DMS53 (cell line): ENCODE measurements around the gene ZBTB7C.
A peak's percentile ranks its signal among the peaks of the same experiment; 100 is the strongest.

Experiments
- DNase-seq: peaks from one replicate; lab custom pipeline; 2025; lab: John Stamatoyannopoulos, UW

The ZBTB7C gene

GRCh38 chr18:48085781-48086487 lies 323.2 kb downstream of the ZBTB7C start:
- no peak for DNase-seq

- no peak for DNase-seq
Observed at GRCh38 chr18:48084858-48085257, 324.3 kb downstream of the ZBTB7C start.

GRCh38 chr18:48084041-48084757 lies 325.0 kb downstream of the ZBTB7C start:
- no peak for DNase-seq

GRCh38 chr18:48080546-48080945 lies 328.6 kb downstream of the ZBTB7C start:
- no peak for DNase-seq

GRCh38 chr18:48079885-48080284 lies 329.3 kb downstream of the ZBTB7C start:
- no peak for DNase-seq

- DNase-seq: no peak
Observed at GRCh38 chr18:48078448-48078847, 330.7 kb downstream of the ZBTB7C start.

GRCh38 chr18:48077291-48077690 lies 331.9 kb downstream of the ZBTB7C start:
- DNase-seq: no peak

GRCh38 chr18:48076461-48076860 lies 332.7 kb downstream of the ZBTB7C start:
- DNase-seq: no peak

GRCh38 chr18:48075707-48076093 lies 333.5 kb downstream of the ZBTB7C start:
- no peak for DNase-seq

- no peak for DNase-seq
Observed at GRCh38 chr18:48074929-48075706, 334.1 kb downstream of the ZBTB7C start.

- DNase-seq: no peak
Observed at GRCh38 chr18:48073211-48073930, 335.8 kb downstream of the ZBTB7C start.

GRCh38 chr18:48072428-48073204 lies 336.6 kb downstream of the ZBTB7C start:
- no peak for DNase-seq

- no peak for DNase-seq
Observed at GRCh38 chr18:48068916-48069445, 340.2 kb downstream of the ZBTB7C start.

- no peak for DNase-seq
Observed at GRCh38 chr18:48066225-48066652, 342.9 kb downstream of the ZBTB7C start.

GRCh38 chr18:48065601-48065995 lies 343.6 kb downstream of the ZBTB7C start:
- no peak for DNase-seq

GRCh38 chr18:48064978-48065600 lies 344.1 kb downstream of the ZBTB7C start:
- DNase-seq: no peak

- peak; percentile 23 for DNase-seq
Observed at GRCh38 chr18:48061781-48062570, 347.2 kb downstream of the ZBTB7C start.

- no peak for DNase-seq
Observed at GRCh38 chr18:48060970-48061369, 348.2 kb downstream of the ZBTB7C start.

- no peak for DNase-seq
Observed at GRCh38 chr18:48060346-48060745, 348.8 kb downstream of the ZBTB7C start.
